Naive thymus-derived CD8-positive, alpha-beta T cell (primary cell): Measurements from ENCODE around the gene CIRBP. TPM values are rescaled to one million over a fixed set of nuclear protein-coding genes. Genes with fewer than 3 reads are reported as not detected.

Source experiments
- ATAC-seq, 2 donors: fragments of 150-1000 bp; cut with Tn5 transposase in 1 of 2; sonication (Bioruptor Pico), chemical (Tn5 transposase) in 1 of 2; 1 replicate in 1 of 2; 2 replicates in 1 of 2; pipeline ENCODE4 v1.10.0; 2021; ENCODE audit warnings: mild to moderate bottlenecking in 2 of 2, moderate library complexity in 2 of 2
- POLR2A ChIA-PET: fragments of 350-600 bp; sonication (Branson Sonifier 250); formaldehyde crosslinking; loops from one replicate; lab custom pipeline; 2021; ENCODE audit warnings: antibody characterized with exemption; lab: Charles Lee
- DNase-seq, 10 donors: peaks; one replicate each; pipeline versions ENCODE4 v3.0.0 to v3.0.0-alpha.2; 2020 to 2022
- H3K27ac Mint-ChIP-seq, 10 donors: one replicate each; pipeline ENCODE4 v1.8.0; 2020 to 2022; ENCODE audit warnings: mild to moderate bottlenecking in 10 of 10, mixed read lengths in 10 of 10, moderate library complexity in 4 of 10, inconsistent platforms in 1 of 10
- H3K27me3 Mint-ChIP-seq, 5 donors: one replicate each; pipeline ENCODE4 v1.8.0; 2021 to 2022; ENCODE audit warnings: mixed read lengths in 5 of 5
- H3K36me3 Mint-ChIP-seq, 3 donors: one replicate each; pipeline ENCODE4 v1.8.0; 2020 to 2022; ENCODE audit warnings: mixed read lengths in 3 of 3, mild to moderate bottlenecking in 2 of 3, inconsistent platforms in 1 of 3
- H3K4me1 Mint-ChIP-seq, 4 donors: one replicate each; pipeline ENCODE4 v1.8.0; 2021 to 2022; ENCODE audit warnings: mixed read lengths in 4 of 4
- H3K4me3 Mint-ChIP-seq, 10 donors: one replicate each; pipeline ENCODE4 v1.8.0; 2020 to 2022; ENCODE audit warnings: mild to moderate bottlenecking in 10 of 10, mixed read lengths in 10 of 10, moderate library complexity in 6 of 10, inconsistent platforms in 1 of 10
- H3K9me3 Mint-ChIP-seq, 9 donors: one replicate each; pipeline ENCODE4 v1.8.0; 2020 to 2022; ENCODE audit warnings: mixed read lengths in 9 of 9, mild to moderate bottlenecking in 3 of 9, inconsistent platforms in 1 of 9, moderate library complexity in 1 of 9
- polyA plus RNA-seq, 3 donors: library from polyadenylated mRNA; unstranded; fragments of 300-500 nt; fragmentation: Illumina TruSeq; gene quantifications; one replicate each; pipeline ENCODE4 v1.2.3, GENCODE V29; 2021
- total RNA-seq, 8 experiments: library from RNA in 2 of 8; stranded (reverse) in 2 of 8; gene quantifications; one replicate each; pipeline ENCODE4 v1.2.3 and lab custom pipeline; 2021 to 2026

Gene CIRBP
- total and polyA plus RNA-seq, 5 experiments from 2014 or later: 204 to 579 (median 273) TPM

DNA sequence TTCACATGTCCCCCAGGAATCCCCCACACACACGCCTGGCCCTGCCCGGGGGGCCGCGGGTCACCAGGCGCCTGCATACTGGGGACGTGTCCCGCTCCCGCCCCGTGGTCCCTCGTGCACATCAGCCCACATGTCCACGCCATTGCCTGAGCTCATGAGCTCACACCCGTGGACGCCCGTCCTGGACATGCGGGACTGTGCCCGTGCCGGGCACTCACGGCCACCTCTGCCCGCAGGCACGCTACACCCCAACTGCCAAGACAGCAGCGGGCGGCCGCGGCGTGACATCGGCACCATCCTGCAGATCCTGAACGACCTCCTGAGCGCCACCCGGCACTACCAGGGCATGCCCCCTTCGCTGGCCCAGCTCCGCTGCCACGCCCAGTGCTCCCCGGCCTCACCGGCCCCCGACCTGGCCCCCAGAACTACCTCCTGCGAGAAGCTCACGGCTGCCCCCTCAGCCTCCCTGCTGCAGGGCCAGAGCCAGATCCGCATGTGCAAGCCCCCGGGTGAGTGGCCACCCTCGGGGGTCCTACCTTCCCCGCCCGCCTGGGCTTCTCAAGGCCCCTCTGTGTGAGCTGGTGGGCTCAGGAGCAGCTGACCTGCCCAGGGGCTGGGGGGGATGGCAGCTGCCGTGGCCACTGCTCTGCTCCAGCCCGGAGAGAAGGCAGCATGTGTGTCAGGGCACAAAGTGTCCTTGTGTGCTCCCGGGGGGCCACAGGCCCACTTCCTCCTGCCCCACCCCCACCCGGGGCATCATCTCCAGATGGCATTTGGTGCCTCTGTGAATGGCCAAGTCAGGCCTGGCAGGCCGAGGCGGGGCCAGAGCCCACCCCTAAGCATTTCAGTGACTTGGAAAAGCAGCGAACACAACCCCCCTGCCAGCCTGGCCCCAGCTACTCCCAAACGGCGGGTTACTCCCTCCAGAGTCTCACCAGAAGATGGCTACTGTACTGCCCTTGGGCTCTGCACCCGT, 13.7 kb upstream of the CIRBP start:
- Mint-ChIP-seq H3K27me3 (peaks cover 0 to 3% (median 0%) of the 10 kb centered on the region in 5 donors), H3K36me3 (peaks cover 0 to 35% (median 7%) of the 10 kb centered on the region in 3 donors), H3K9me3 (no peaks in the 10 kb centered on the region), H3K4me3 (peak overlapping the region in 5 of 10 donors; percentile 7 to 59 (median 56)), H3K27ac (peak overlapping the region in 5 of 10 donors; percentile 13 to 90 (median 75)), H3K4me1 (peaks cover 19 to 60% (median 48%) of the 10 kb centered on the region in 4 donors)
- DNase-seq (no peak), ATAC-seq (no peak)
- POLR2A ChIA-PET: interaction anchor here (0.6 to 13.6 kb wide), 7 partner anchors 9 to 932 kb away, joined by 3 to 480 read pairs (median 4); partner anchors contain the start of genes CIRBP and FAM174C

DNA sequence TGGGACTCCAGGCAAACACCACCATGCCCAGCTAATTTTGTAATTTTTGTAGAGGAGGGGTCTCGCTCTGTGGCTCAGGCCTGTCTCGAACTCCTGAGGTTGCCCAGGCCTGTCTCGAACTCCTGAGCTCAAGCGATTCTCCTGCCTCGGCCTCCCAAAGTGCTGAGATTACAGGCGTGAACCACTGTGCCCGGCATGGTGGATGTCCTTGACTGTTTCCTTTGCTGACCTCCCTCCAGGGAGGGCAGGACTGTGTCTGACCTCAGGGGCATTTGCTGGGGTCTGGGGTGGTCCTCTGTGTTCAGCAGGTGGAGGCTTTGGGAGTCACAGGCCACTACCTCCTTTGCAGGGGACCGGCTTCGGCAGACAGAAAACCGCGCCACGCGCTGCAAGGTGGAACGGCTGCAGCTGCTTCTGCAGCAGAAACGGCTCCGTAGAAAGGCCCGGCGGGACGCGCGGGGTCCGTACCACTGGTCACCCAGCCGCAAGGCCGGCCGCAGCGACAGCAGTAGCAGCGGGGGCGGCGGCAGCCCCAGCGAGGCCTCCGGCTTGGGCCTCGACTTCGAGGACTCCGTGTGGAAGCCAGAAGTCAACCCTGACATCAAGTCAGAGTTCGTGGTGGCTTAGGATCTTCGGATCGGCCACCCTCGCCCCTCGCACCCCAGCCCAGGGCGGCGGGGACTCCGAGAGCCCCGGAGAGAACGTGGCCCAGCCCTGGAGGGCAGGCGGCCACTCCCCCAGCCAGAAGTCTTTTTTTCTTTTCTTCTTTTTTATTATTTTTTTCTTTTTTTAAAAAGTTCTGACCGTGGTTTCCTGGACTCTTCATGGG, 12.3 kb upstream of the CIRBP start:
- Mint-ChIP-seq H3K4me3 (peak overlapping the region in 6 of 10 donors; percentile 18 to 97 (median 60)), H3K27ac (peak overlapping the region in 8 of 10 donors; percentile 13 to 96 (median 87)), H3K36me3 (peaks cover 0 to 32% (median 7%) of the 10 kb centered on the region in 3 donors)

DNA sequence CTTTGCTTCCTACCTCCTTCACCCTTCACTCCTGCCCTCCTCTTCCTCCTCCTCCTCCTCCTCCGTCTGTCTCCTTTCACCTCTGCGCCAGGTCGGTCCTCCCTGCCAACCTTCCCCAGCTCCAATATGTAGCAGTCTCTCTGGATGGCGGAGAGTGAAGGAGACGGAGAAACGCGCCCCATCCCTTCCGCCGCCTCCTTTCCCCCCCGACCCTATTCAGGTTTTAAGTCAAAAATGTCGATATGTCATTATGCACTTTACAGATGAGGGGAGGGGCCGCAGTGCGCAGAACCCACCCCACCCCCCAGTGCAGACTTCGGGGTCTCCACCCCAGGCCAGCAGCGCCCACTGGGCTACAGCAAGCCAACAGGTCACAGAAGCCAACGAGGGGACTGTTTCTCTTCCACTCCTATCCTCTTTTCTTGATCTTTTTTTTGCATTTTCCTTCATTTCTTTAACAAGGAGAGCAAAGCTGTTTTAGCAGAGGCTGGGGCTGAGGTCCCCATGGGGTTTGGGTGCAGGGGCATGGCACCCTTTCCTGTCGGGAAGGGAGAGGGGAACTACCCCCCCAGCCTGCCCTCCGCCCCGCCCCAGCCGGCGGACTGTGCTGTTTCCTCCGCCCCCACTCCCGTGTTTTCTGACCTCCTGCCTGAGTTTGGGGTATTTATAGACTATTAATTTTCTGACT, 11.5 kb upstream of the CIRBP start:
- peaks cover 0 to 30% (median 7%) of the 10 kb centered on the region in 3 donors for H3K36me3 Mint-ChIP-seq
- H3K4me1 Mint-ChIP-seq: peaks cover 25 to 70% (median 64%) of the 10 kb centered on the region in 4 donors
- DNase-seq (no peak), ATAC-seq (no peak)
- H3K27ac Mint-ChIP-seq: peak overlapping the region; percentile 75 to 99 (median 93)
- no peaks in the 10 kb centered on the region for H3K9me3 Mint-ChIP-seq
- H3K4me3 Mint-ChIP-seq: peak overlapping the region in 9 of 10 donors; percentile 42 to 97 (median 66)
- peaks cover 0 to 2% (median 0%) of the 10 kb centered on the region in 5 donors for H3K27me3 Mint-ChIP-seq
- POLR2A ChIA-PET: interaction anchor here (1.1 to 13.6 kb wide), 4 partner anchors 7 to 127 kb away, joined by 3 to 480 read pairs (median 22); partner anchors contain the start of gene CIRBP

More for the DNA sequence above, 12.3 kb upstream of the CIRBP start:
- ATAC-seq: no peak
- H3K4me1 Mint-ChIP-seq: peaks cover 23 to 65% (median 58%) of the 10 kb centered on the region in 4 donors
- H3K27me3 Mint-ChIP-seq: peaks cover 0 to 2% (median 0%) of the 10 kb centered on the region in 5 donors
- DNase-seq: no peak
- POLR2A ChIA-PET: interaction anchor here (1.7 to 13.6 kb wide), 3 partner anchors 7 to 18 kb away, joined by 6 to 480 read pairs (median 30); partner anchors contain the start of genes CIRBP and FAM174C
- H3K9me3 Mint-ChIP-seq: no peaks in the 10 kb centered on the region

GRCh38 chr19:1258163-1258492, 11.0 kb upstream of the CIRBP start:
- H3K36me3 Mint-ChIP-seq: peaks cover 0 to 30% (median 7%) of the 10 kb centered on the region in 3 donors
- no peak for DNase-seq
- H3K27ac Mint-ChIP-seq: peak overlapping the region; percentile 63 to 99 (median 95)
- no peaks in the 10 kb centered on the region for H3K9me3 Mint-ChIP-seq
- H3K27me3 Mint-ChIP-seq: peaks cover 0 to 2% (median 0%) of the 10 kb centered on the region in 5 donors
- peak overlapping the region; percentile 59 to 97 (median 78) for H3K4me3 Mint-ChIP-seq
- no peak for ATAC-seq
- POLR2A ChIA-PET: interaction anchor here (1.1 to 13.6 kb wide), 4 partner anchors 3 to 127 kb away, joined by 3 to 480 read pairs (median 246); partner anchors contain the start of genes CIRBP and MIDN
- peaks cover 27 to 74% (median 69%) of the 10 kb centered on the region in 4 donors for H3K4me1 Mint-ChIP-seq

DNA sequence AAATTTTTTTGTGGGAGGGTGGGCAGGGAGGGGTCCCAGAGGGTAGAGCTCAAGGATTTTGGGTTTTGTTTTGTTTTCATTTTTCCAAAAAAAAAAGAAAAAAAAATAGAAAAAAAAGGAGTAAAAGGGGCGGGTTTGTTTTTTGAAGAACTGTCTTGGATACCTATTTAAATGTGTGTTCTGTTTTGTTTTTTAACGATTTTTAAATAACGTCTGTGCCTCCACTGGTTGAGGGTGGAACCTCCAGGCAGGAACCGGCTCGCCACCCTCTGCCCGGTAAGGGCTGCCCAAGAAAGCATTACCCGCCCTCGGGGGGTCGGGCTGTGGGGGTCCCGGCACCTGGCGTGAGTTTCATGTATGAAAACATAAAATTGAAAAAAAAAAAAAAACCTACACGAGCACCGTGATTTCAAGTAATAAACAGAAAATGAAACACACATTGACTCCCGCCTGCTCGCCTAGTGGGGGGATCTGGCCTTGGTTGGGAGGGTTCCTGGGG, 10.4 kb upstream of the CIRBP start:
- peaks cover 27 to 72% (median 67%) of the 10 kb centered on the region in 4 donors for H3K4me1 Mint-ChIP-seq
- ATAC-seq: peak in 1 of 2 donors; percentile 5

DNA sequence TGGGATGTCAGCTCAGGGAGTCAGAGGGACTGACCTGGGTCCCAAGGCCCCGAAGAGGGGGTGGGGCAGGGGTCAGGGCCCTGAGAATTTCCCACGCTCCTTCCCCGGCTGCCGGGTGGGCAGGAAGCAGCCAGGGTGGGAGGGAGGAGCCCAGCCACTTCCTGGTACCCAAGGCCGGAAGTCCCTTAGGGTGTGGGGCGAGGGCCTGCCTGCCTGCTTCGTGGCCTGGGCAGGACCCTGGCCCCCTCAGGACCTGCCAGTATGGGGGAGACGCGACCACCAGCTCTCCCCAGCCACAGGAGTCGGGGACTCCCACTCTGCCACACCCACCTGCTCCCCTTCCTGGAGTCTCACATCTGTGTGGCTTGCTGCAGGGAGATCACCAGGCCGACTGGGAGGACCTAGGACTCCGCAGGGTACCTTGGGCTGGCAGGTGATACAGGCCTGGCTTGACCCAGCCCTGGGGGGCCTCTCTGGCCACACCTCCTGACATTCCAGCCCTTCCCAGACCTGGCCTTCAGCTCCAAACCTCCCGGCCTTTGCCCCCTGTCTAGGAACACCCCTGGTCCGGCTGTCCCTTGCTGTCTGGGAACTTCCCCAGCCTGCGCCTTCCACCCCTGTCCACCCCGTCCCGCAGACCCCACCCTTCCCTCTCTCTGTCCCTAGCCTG, 9.8 kb upstream of the CIRBP start:
- peak overlapping the region; percentile 92 to 99 (median 99) for H3K27ac Mint-ChIP-seq
- H3K4me3 Mint-ChIP-seq: peak overlapping the region; percentile 80 to 97 (median 88)
- H3K4me1 Mint-ChIP-seq: peaks cover 27 to 72% (median 66%) of the 10 kb centered on the region in 4 donors
- POLR2A ChIA-PET: interaction anchor here (0.7 to 13.6 kb wide), 7 partner anchors 4 to 350 kb away, joined by 3 to 480 read pairs (median 5); partner anchors contain the start of genes CIRBP, FAM174C and MIDN
- ATAC-seq (peak; percentile 24 to 29), DNase-seq (peak; percentile 50 to 87 (median 69))
- no peaks in the 10 kb centered on the region for H3K9me3 Mint-ChIP-seq
- H3K36me3 Mint-ChIP-seq: peaks cover 0 to 25% (median 7%) of the 10 kb centered on the region in 3 donors
- H3K27me3 Mint-ChIP-seq: peaks cover 0 to 2% (median 0%) of the 10 kb centered on the region in 5 donors

More for the DNA sequence above, 10.4 kb upstream of the CIRBP start:
- Mint-ChIP-seq H3K36me3 (peaks cover 0 to 25% (median 7%) of the 10 kb centered on the region in 3 donors), H3K9me3 (no peaks in the 10 kb centered on the region), H3K27ac (peak overlapping the region; percentile 92 to 99 (median 99)), H3K27me3 (peaks cover 0 to 2% (median 0%) of the 10 kb centered on the region in 5 donors), H3K4me3 (peak overlapping the region; percentile 80 to 97 (median 88))
- DNase-seq: peak in 1 of 10 donors; percentile 78
- POLR2A ChIA-PET: interaction anchor here (0.7 to 13.6 kb wide), 7 partner anchors 4 to 191 kb away, joined by 3 to 480 read pairs (median 5); partner anchors contain the start of genes CIRBP, FAM174C and MIDN

GRCh38 chr19:1259876-1260748, 9.0 kb upstream of the CIRBP start:
- Mint-ChIP-seq H3K27me3 (no peaks in the 10 kb centered on the region), H3K4me1 (peaks cover 25 to 71% (median 67%) of the 10 kb centered on the region in 4 donors), H3K4me3 (peak overlapping the region; percentile 83 to 98 (median 89)), H3K36me3 (peaks cover 0 to 19% (median 7%) of the 10 kb centered on the region in 3 donors), H3K9me3 (no peaks in the 10 kb centered on the region), H3K27ac (peak overlapping the region; percentile 92 to 99 (median 99))
- peak in 6 of 10 donors; percentile 44 to 59 (median 47) for DNase-seq
- POLR2A ChIA-PET: interaction anchor here (0.5 to 13.6 kb wide), 8 partner anchors 4 to 351 kb away, joined by 3 to 594 read pairs (median 5); partner anchors contain the start of genes ATP5F1D, CBARP, CIRBP and FAM174C
- ATAC-seq: peak; percentile 13 to 24

DNA sequence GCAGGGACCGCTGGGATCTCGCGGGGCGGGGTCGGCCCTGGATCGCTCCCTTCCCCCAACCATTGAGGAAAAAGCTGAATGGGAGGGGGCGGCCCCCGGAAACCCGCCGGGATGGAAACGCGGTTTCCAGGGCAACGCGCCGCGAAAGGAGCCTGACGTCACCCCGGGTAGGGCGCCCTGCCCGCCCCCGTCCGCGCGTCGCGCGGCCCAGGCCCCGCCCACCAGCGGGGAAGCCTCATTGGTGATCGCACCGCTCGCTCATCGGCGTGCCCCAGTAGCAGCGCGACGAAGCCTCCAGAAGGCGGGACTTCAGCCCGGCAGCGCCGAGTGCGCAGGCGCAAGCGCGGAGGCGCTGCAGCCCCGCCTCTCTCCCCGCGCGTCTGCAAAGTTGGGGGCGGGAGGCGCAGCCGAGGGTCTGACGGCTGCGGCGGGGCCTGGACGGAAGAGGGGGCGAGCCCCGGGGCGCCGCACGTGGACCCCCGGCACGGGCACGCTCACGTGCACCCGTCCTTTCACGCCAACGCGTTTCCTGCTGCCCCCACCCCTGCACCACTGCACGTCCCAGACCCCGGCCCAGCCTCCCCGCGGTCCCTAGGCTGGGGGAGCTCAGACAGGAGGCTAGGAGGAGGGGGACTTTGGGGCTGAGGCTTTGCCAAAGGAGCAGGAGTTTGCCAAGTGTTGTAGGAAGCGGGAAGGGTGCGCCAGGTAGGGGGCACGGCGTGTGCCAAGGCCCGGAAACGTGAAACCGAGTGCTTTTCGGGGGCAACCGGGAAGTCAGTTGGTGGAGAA, 8.2 kb upstream of the CIRBP start:
- H3K27ac Mint-ChIP-seq: peak overlapping the region; percentile 86 to 100 (median 99)
- peak overlapping the region; percentile 86 to 98 (median 90) for H3K4me3 Mint-ChIP-seq
- peak; percentile 91 to 99 (median 98) for DNase-seq
- POLR2A ChIA-PET: interaction anchor here (0.5 to 13.6 kb wide), 5 partner anchors 3 to 74 kb away, joined by 4 to 594 read pairs (median 480); partner anchors contain the start of genes ATP5F1D, CBARP, CIRBP and FAM174C
- H3K27me3 Mint-ChIP-seq: no peaks in the 10 kb centered on the region
- ATAC-seq: peak; percentile 71 to 83
- no peaks in the 10 kb centered on the region for H3K9me3 Mint-ChIP-seq
- peaks cover 0 to 17% (median 7%) of the 10 kb centered on the region in 3 donors for H3K36me3 Mint-ChIP-seq
- peaks cover 29 to 73% (median 69%) of the 10 kb centered on the region in 4 donors for H3K4me1 Mint-ChIP-seq

- DNase-seq (no peak), ATAC-seq (peak in 1 of 2 donors; percentile 5)
- H3K4me3 Mint-ChIP-seq: peak overlapping the region; percentile 86 to 98 (median 90)
- H3K4me1 Mint-ChIP-seq: peaks cover 31 to 69% (median 68%) of the 10 kb centered on the region in 4 donors
- POLR2A ChIA-PET: interaction anchor here (1.1 to 13.6 kb wide), 4 partner anchors 3 to 194 kb away, joined by 5 to 594 read pairs (median 480); partner anchors contain the start of genes ARHGAP45, ATP5F1D, CBARP and CIRBP
- H3K36me3 Mint-ChIP-seq: peaks cover 0 to 12% (median 7%) of the 10 kb centered on the region in 3 donors
- H3K27ac Mint-ChIP-seq: peak overlapping the region; percentile 86 to 100 (median 99)
- no peaks in the 10 kb centered on the region for H3K9me3 Mint-ChIP-seq
- H3K27me3 Mint-ChIP-seq: no peaks in the 10 kb centered on the region
Observed at GRCh38 chr19:1261538-1261797, 7.7 kb upstream of the CIRBP start.
